Liver (tissue), 3 donors: Measurements from ENCODE around the gene RPP14.

ENCODE experiments used
- CTCF ChIP-seq: fragments of 150-350 bp; IDR thresholded peaks from 2 replicates; pipeline ENCODE4 v1.5.1; 2017; ENCODE audit warnings: improper control_type of control experiment, low read depth, low read length; ENCODE audit not compliant: missing input control
- GABPA ChIP-seq, 2 donors: IDR thresholded peaks in 1 of 2; conservative IDR thresholded peaks in 1 of 2; 2 replicates each; pipeline ENCODE4 v1.6.1; 2016; ENCODE audit warnings: antibody characterized with exemption in 2 of 2, mild to moderate bottlenecking in 1 of 2, moderate library complexity in 1 of 2
- RAD21 ChIP-seq, 2 donors: IDR thresholded peaks; 2 replicates each; pipeline ENCODE4 v1.6.1; 2016; ENCODE audit warnings: antibody characterized with exemption in 2 of 2, mild to moderate bottlenecking in 2 of 2
- YY1 ChIP-seq: IDR thresholded peaks from 2 replicates; pipeline ENCODE4 v1.6.1; 2016; ENCODE audit warnings: antibody characterized with exemption, mild to moderate bottlenecking
- ZBTB33 ChIP-seq: IDR thresholded peaks from 2 replicates; pipeline ENCODE4 v1.6.1; 2016; ENCODE audit warnings: antibody characterized with exemption
- donor health status: healthy.
- donor health status: healthy.

- TF ChIP-seq RAD21 (IDR thresholded peaks at IDR 0.05) (no peak), YY1 (no peak), ZBTB33 (no peak), GABPA (IDR thresholded peaks at IDR 0.05 in 1 of 2, conservative IDR thresholded peaks at IDR 0.05 in 1 of 2) (no peak), CTCF (no peak)
These were observed 52.8 kb downstream of the RPP14 start for GRCh38 chr3:58358808-58359207.
